ENCODE measurements around the gene LRMDA.

DNA sequence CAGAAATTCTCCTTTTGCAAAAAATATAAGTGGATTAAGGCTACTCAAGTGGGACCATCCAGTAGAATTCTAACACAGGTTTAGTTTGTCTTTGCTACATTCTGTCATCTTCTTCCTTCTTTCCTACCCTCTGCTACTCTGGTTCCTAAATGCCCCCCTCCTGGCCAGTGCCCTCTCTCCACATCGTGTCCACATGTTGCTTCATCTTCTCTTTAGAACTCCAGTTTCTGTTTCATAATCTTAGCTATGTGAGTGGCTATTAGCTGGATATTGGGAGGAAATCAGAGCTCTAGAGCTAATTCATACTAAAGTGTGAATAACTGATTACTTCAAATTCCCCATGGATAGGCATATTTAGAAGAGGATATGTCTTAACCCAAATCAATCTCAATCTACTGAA lies 528.5 kb downstream of the LRMDA start:
- no peak for TF ChIP-seq ZNF324 (tag by site-specific recombination; IDR thresholded peaks at IDR 0.05)
- TF ChIP-seq ZNF140 (tag by site-specific recombination; IDR thresholded peaks at IDR 0.05): no peak
- TF ChIP-seq CTCF (tag by site-specific recombination; IDR thresholded peaks at IDR 0.05): no peak
- TF ChIP-seq ZNF174 (tag by site-specific recombination; IDR thresholded peaks at IDR 0.05): no peak
- no peak for TF ChIP-seq ZBTB49 (tag by site-specific recombination; IDR thresholded peaks at IDR 0.05; ENCODE audit: low read depth)
- TF ChIP-seq SP2 (tag by site-specific recombination; IDR thresholded peaks at IDR 0.05): no peak
- TF ChIP-seq ZNF138 (tag by site-specific recombination; IDR thresholded peaks at IDR 0.05; ENCODE audit: borderline replicate concordance): no peak
- TF ChIP-seq ZFP37 (tag by site-specific recombination; IDR thresholded peaks at IDR 0.05): no peak
- no peak for TF ChIP-seq ZNF121 (tag by site-specific recombination; IDR thresholded peaks at IDR 0.05)
- TF ChIP-seq ZBTB21 (tag by site-specific recombination; IDR thresholded peaks at IDR 0.05): no peak
- TF ChIP-seq KLF9 (tag by site-specific recombination; IDR thresholded peaks at IDR 0.05; ENCODE audit: low read depth): no peak
- TF ChIP-seq GLIS1 (tag by site-specific recombination; IDR thresholded peaks at IDR 0.05): no peak
- no peak for TF ChIP-seq ZNF24 (tag by site-specific recombination; IDR thresholded peaks at IDR 0.05)
